Muscle layer of duodenum (tissue), 2 donors: ENCODE measurements around the gene NTNG2.

Experiments
- H3K27ac ChIP-seq: one replicate; pipeline ENCODE4 v1.7.0; 2013; ENCODE audit warnings: mild to moderate bottlenecking, low read length
- H3K27me3 ChIP-seq: one replicate; pipeline ENCODE4 v1.7.0; 2013; ENCODE audit warnings: low read depth, mild to moderate bottlenecking, control low read depth, low read length
- H3K36me3 ChIP-seq, 2 donors: one replicate each; pipeline ENCODE4 v1.7.0; 2013; ENCODE audit warnings: low read length in 2 of 2, control low read depth in 1 of 2, mild to moderate bottlenecking in 1 of 2; ENCODE audit not compliant: insufficient read depth in 2 of 2, control insufficient read depth in 1 of 2
- H3K4me1 ChIP-seq, 2 donors: one replicate each; pipeline ENCODE4 v1.7.0; 2013; ENCODE audit warnings: low read length in 2 of 2, mild to moderate bottlenecking in 2 of 2, control low read depth in 1 of 2, moderate library complexity in 1 of 2; ENCODE audit not compliant: insufficient read depth in 2 of 2, control insufficient read depth in 1 of 2
- H3K4me3 ChIP-seq, 2 donors: one replicate each; pipeline ENCODE4 v1.7.0; 2013; ENCODE audit warnings: low read length in 2 of 2, low read depth in 1 of 2, mild to moderate bottlenecking in 1 of 2
- H3K9me3 ChIP-seq, 2 donors: one replicate each; pipeline ENCODE4 v1.7.0; 2013; ENCODE audit warnings: low read length in 2 of 2, control low read depth in 1 of 2, mild to moderate bottlenecking in 1 of 2; ENCODE audit not compliant: control insufficient read depth in 1 of 2
- donor health status: healthy.

NTNG2 gene

DNA sequence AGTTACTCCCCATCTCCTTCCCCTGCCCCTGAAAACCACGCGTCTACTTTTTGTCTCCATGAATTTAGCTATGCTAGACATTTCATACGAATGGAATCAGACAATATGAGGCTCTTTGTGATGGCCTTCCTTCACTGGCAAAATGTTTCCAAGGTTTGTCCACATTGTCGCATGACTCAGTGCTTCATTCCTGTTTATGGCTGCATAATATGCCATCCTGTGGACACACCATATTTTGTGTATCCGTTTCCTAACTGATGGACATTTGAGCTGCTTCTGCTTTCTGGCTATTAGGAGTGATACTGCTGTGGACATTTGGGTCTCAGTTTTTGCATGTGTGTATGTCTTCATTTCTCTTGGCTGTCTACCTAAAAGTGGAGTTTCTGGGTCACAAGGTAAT, 14.5 kb downstream of the NTNG2 start:
- no peak overlapping the region for H3K27ac ChIP-seq
- H3K9me3 ChIP-seq: peaks cover 0 to 4% of the 10 kb centered on the region in 2 donors
- no peaks in the 10 kb centered on the region for H3K27me3 ChIP-seq
- no peak overlapping the region for H3K4me3 ChIP-seq
- H3K36me3 ChIP-seq: no peaks in the 10 kb centered on the region
- H3K4me1 ChIP-seq: no peaks in the 10 kb centered on the region

DNA sequence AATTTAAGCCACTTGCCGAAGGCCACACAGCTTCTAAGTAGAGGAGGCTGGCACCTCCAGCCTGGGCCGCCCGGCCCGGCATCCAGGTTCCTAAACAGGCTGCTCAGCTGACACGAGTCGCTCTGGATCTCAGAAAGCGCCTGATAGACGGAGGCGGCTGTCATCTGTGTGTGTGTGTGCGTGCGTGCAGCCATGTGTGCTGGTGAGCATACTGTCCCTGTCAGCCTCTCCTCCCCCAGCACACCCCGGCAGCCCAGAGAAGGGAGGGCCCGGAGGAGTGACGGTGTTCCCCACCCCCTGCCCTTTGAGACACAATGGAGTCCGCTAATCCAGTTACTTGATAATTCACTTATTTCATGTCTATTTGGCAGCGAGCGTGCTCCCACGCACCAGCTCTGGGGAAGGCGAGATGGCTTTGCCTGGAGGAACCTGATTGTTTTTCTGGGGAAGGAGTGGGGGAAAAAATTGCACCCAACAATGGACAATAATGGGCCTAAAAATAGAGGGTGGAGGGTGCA, 20.0 kb downstream of the NTNG2 start:
- peaks cover 0 to 4% of the 10 kb centered on the region in 2 donors for H3K9me3 ChIP-seq
- no peak overlapping the region for H3K4me3 ChIP-seq
- H3K27me3 ChIP-seq: peaks cover 5% of the 10 kb centered on the region
- H3K4me1 ChIP-seq: no peaks in the 10 kb centered on the region
- H3K27ac ChIP-seq: no peak overlapping the region
- no peaks in the 10 kb centered on the region for H3K36me3 ChIP-seq

- H3K9me3 ChIP-seq: no peaks in the 10 kb centered on the region
- no peaks in the 10 kb centered on the region for H3K36me3 ChIP-seq
- H3K27me3 ChIP-seq: peaks cover 5% of the 10 kb centered on the region
- no peak overlapping the region for H3K4me3 ChIP-seq
- H3K4me1 ChIP-seq: no peaks in the 10 kb centered on the region
- H3K27ac ChIP-seq: no peak overlapping the region
These were observed 20.6 kb downstream of the NTNG2 start for GRCh38 chr9:132182314-132183091.

DNA sequence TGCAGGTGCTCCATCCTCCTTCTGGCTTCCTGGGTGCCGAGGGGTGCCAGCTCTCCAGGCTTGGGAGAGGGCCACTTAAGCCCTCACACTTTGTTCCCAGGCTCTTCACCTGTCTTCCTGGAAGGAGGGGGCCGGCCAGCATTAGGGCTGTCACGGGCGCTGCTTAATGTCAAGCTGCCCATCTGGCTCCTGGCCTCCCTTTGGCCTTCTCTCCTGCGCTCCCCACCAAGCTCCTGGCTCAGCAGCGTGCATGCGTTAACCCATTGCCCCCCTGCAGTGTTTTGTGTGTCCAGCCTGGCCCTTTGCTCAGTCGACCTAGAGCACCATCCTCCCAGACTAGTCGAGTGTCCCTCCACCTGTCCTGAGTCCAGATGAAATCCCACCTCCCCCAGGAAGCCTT, 21.3 kb downstream of the NTNG2 start:
- H3K4me3 ChIP-seq: no peak overlapping the region
- no peak overlapping the region for H3K27ac ChIP-seq
- no peaks in the 10 kb centered on the region for H3K4me1 ChIP-seq
- peaks cover 5% of the 10 kb centered on the region for H3K27me3 ChIP-seq
- no peaks in the 10 kb centered on the region for H3K9me3 ChIP-seq
- H3K36me3 ChIP-seq: no peaks in the 10 kb centered on the region

- Histone ChIP-seq H3K27ac (no peak overlapping the region), H3K36me3 (no peaks in the 10 kb centered on the region), H3K27me3 (peaks cover 5% of the 10 kb centered on the region), H3K4me3 (no peak overlapping the region), H3K4me1 (no peaks in the 10 kb centered on the region), H3K9me3 (no peaks in the 10 kb centered on the region)
These were observed 21.9 kb downstream of the NTNG2 start for GRCh38 chr9:132183715-132184114.

DNA sequence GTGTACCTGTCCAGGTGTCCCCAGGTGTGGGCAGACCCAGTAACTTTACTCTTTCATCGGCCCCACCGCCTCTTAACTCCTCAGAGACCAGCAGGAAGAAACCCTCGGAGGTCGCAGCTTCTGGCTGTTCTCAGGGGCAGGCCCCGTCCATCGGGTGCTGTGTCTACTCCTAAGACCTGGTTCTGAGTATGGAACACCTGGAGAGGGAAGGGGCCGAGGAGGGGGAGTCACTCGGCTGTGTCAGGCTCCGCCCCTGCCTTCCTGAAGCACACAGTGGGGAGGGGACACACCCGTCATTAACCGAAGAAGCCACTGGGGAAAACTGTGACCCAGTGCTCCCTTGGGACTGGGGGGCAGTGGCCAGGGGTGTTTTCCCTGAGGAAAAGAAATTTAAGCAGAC, 22.3 kb downstream of the NTNG2 start:
- H3K9me3 ChIP-seq: no peaks in the 10 kb centered on the region
- peaks cover 5% of the 10 kb centered on the region for H3K27me3 ChIP-seq
- no peak overlapping the region for H3K4me3 ChIP-seq
- H3K36me3 ChIP-seq: no peaks in the 10 kb centered on the region
- no peaks in the 10 kb centered on the region for H3K4me1 ChIP-seq
- H3K27ac ChIP-seq: no peak overlapping the region

DNA sequence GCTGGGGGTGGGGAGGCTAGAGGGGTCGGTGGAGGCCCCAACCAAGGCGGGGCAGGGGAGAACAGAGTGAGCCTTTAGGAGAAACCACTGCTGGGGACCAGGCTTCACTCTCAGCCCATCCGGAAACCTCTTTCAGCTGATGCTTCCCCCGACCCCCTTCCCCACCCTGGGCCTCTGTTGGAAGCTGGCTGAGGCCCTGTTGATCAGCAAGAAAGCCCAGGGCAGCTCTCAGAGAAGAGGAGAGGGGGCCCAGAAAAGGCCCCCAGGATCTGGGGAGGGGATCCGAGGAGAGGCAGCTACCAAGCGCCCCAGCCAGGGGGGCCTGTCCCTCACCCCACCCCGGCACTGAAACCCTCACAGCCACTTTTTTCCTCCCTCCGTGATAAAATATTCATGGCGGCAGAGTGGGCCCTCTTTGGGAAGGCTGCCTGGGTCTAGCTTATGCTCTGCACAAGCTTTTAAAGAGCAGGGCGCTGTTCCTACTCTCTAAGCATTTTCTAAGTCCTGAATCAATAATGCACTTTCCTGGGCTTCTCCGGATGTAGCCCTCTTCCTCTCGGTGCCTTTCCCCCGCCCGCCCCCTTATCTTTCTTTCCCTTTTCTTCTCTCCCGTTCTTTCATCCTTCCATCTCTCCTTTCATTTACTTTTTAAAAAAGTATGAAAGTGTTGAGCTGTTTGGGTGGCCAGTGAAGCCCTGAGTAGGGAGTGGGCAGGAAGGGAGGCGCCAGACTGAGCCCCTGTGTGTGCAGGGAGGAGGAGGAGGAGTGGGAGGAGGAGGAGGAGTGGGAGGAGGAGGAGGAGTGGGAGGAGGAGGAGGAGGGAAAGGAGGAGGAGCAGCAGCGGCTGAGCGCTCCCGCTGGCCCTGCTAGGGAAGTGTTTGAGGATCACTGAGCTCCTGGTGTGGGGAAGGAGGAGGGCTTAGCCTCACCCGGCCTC, 23.5 kb downstream of the NTNG2 start:
- H3K4me3 ChIP-seq: no peak overlapping the region
- H3K27ac ChIP-seq: no peak overlapping the region
- H3K9me3 ChIP-seq: no peaks in the 10 kb centered on the region
- H3K27me3 ChIP-seq: peaks cover 5% of the 10 kb centered on the region
- no peaks in the 10 kb centered on the region for H3K4me1 ChIP-seq
- no peaks in the 10 kb centered on the region for H3K36me3 ChIP-seq

GRCh38 chr9:132187121-132187620, 25.3 kb downstream of the NTNG2 start:
- H3K36me3 ChIP-seq: no peaks in the 10 kb centered on the region
- H3K4me1 ChIP-seq: no peaks in the 10 kb centered on the region
- H3K27me3 ChIP-seq: peaks cover 5% of the 10 kb centered on the region
- H3K4me3 ChIP-seq: no peak overlapping the region
- no peaks in the 10 kb centered on the region for H3K9me3 ChIP-seq
- H3K27ac ChIP-seq: no peak overlapping the region

- no peak overlapping the region for H3K27ac ChIP-seq
- no peaks in the 10 kb centered on the region for H3K4me1 ChIP-seq
- H3K4me3 ChIP-seq: no peak overlapping the region
- H3K27me3 ChIP-seq: peaks cover 5% of the 10 kb centered on the region
- no peaks in the 10 kb centered on the region for H3K9me3 ChIP-seq
- H3K36me3 ChIP-seq: no peaks in the 10 kb centered on the region
These were observed 29.1 kb downstream of the NTNG2 start for GRCh38 chr9:132190966-132191365.

DNA sequence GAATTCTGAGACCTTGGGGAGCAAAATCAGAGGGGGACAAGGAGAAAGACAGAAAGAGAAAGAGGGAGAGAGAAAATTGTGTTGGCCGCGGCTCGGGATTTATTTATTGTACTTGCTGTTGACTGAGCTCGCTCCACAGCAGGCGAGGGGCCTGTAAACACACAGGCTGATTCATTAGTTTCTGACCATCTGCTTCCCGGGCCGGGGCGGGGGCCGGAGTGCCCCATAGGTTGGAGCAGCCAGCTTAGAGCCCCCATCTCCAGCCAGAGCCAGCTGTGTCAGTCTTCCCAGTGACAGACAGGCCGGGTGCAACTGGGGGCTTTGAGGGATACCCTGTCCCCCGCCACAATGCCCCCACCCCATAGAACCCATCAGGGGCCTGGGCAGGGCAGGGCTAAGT, 30.9 kb downstream of the NTNG2 start:
- no peaks in the 10 kb centered on the region for H3K4me1 ChIP-seq
- no peak overlapping the region for H3K4me3 ChIP-seq
- H3K9me3 ChIP-seq: no peaks in the 10 kb centered on the region
- no peaks in the 10 kb centered on the region for H3K27me3 ChIP-seq
- H3K27ac ChIP-seq: no peak overlapping the region
- H3K36me3 ChIP-seq: no peaks in the 10 kb centered on the region
